Sigmoid colon (tissue), 7 donors: ENCODE data around the gene KLHL30. TPM values are rescaled to one million over a fixed set of nuclear protein-coding genes. Genes with fewer than 3 reads are reported as not detected.
"Not testable (repeated sequence)": the region's sequence is repeated elsewhere in the genome, so short reads cannot be mapped to it uniquely, and the experiment has no call there.

Experiments used
- DNase-seq: peaks from one replicate; pipeline ENCODE4 v3.0.0-alpha.2; 2019
- H3K27ac ChIP-seq, 4 donors: fragments of 200-600 bp; sonication (generic); one replicate each; pipeline ENCODE4 v1.5.1; 2016 to 2019; ENCODE audit warnings: mild to moderate bottlenecking in 1 of 4
- H3K27me3 ChIP-seq, 3 donors: fragments of 200-600 bp; sonication (generic); one replicate each; pipeline ENCODE4 v1.5.1; 2019; ENCODE audit warnings: mild to moderate bottlenecking in 1 of 3
- H3K36me3 ChIP-seq, 4 donors: fragments of 200-600 bp; sonication (generic); one replicate each; pipeline ENCODE4 v1.5.1; 2016 to 2019
- H3K4me1 ChIP-seq, 4 donors: fragments of 200-600 bp; sonication (generic); one replicate each; pipeline ENCODE4 v1.5.1; 2017 to 2019
- H3K4me3 ChIP-seq, 4 donors: fragments of 200-600 bp; sonication (generic); one replicate each; pipeline ENCODE4 v1.5.1; 2017 to 2019; ENCODE audit warnings: mild to moderate bottlenecking in 2 of 4, moderate library complexity in 1 of 4
- H3K9me3 ChIP-seq, 4 donors: fragments of 200-600 bp in 3 of 4; sonication (generic) in 3 of 4; one replicate each; pipeline versions ENCODE4 v1.5.1 to v1.6.1; 2013 to 2019
- EP300 ChIP-seq, 4 donors: sonication (generic); formaldehyde crosslinking; IDR thresholded peaks; one replicate each; pipeline ENCODE4 v1.6.1; 2017; ENCODE audit warnings: antibody characterized with exemption in 4 of 4
- POLR2A ChIP-seq, 2 donors: fragments of 450-650 bp; IDR thresholded peaks; one replicate each; pipeline ENCODE4 v1.6.1; 2016; ENCODE audit warnings: antibody characterized with exemption in 2 of 2, mild to moderate bottlenecking in 2 of 2, moderate library complexity in 2 of 2
- POLR2AphosphoS5 ChIP-seq, 4 donors: sonication (generic); formaldehyde crosslinking; IDR thresholded peaks; one replicate each; pipeline ENCODE4 v1.6.1; 2017; ENCODE audit warnings: antibody characterized with exemption in 4 of 4
- WGBS, 2 donors: extraction: QIAGEN DNeasy Blood & Tissue Kit; methylation state at CpG; one replicate each; pipeline ENCODE4 v1.1.7; 2013; 5-methylcytosine and 5-hydroxymethylcytosine counted together
- intact Hi-C: fragments of 100-400 bp; cut with DNase I; formaldehyde crosslinking; loops from one replicate; pipeline ENCODE4 v1.15.1; 2023
- polyA plus RNA-seq, 3 donors: library from polyadenylated mRNA; stranded (reverse); fragments of 200-250 nt; gene quantifications; one replicate each; pipeline ENCODE4 v1.2.3, GENCODE V29; 2013
- total RNA-seq, 4 donors: library from RNA; depleted of rRNA; stranded (reverse); fragments of >200 nt; gene quantifications; one replicate each; pipeline ENCODE4 v1.1.0, GENCODE V29; 2016
- TF ChIP-seq, protein P1 (sequence below), 4 experiments: fragments of 450-650 bp in 3 of 4; fragments of 200-600 bp in 1 of 4; IDR thresholded peaks; one replicate each; pipeline ENCODE4 v1.5.1; 2016 to 2019; ENCODE audit warnings: antibody characterized with exemption in 4 of 4, mild to moderate bottlenecking in 3 of 4, moderate library complexity in 2 of 4
- donor health status: healthy with polysubstance abuse.
- donor health status: Bipolar disorder and iron deficiency.
- donor health status: healthy.

KLHL30 gene
- total and polyA plus RNA-seq, 7 donors = 0.19 to 3.6 (median 0.71) TPM; not detected in 2

DNA sequence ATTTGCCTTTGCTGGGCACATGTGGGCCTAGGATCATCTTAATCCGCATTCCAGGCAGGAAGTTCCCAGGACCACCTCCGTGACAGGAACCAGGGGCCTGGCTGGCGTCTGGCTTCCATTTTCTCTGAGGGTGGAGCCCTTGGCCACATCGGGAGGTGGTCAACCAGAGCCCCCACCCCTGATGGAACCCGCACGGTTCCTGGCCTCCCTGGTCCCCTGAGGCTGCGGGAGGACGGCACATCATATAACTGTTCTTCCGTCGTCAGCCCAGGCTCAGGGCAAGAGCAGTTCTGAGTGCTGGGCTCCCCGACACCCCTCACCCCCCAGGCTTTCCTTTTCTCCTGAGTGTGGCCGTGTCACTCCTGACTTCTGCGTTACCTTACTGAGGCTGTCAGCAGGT lies 24.9 kb upstream of the KLHL30 start:
- no peak for DNase-seq
- intact Hi-C loops = no loop called here
- Histone ChIP-seq H3K4me1 (peaks cover 0 to 6% (median 0%) of the 10 kb centered on the region in 4 donors), H3K9me3 (no peaks in the 10 kb centered on the region), H3K27me3 (peaks cover 0 to 4% (median 4%) of the 10 kb centered on the region in 3 donors), H3K36me3 (no peaks in the 10 kb centered on the region), H3K4me3 (no peak overlapping the region), H3K27ac (no peak overlapping the region)
- no peak for TF ChIP-seq EP300 (IDR thresholded peaks at IDR 0.05)
- no peak for TF ChIP-seq POLR2AphosphoS5 (IDR thresholded peaks at IDR 0.05)
- no peak for TF ChIP-seq POLR2A (IDR thresholded peaks at IDR 0.05)
- TF ChIP-seq, protein P1, sequence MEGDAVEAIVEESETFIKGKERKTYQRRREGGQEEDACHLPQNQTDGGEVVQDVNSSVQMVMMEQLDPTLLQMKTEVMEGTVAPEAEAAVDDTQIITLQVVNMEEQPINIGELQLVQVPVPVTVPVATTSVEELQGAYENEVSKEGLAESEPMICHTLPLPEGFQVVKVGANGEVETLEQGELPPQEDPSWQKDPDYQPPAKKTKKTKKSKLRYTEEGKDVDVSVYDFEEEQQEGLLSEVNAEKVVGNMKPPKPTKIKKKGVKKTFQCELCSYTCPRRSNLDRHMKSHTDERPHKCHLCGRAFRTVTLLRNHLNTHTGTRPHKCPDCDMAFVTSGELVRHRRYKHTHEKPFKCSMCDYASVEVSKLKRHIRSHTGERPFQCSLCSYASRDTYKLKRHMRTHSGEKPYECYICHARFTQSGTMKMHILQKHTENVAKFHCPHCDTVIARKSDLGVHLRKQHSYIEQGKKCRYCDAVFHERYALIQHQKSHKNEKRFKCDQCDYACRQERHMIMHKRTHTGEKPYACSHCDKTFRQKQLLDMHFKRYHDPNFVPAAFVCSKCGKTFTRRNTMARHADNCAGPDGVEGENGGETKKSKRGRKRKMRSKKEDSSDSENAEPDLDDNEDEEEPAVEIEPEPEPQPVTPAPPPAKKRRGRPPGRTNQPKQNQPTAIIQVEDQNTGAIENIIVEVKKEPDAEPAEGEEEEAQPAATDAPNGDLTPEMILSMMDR (IDR thresholded peaks at IDR 0.05) = no peak
- WGBS, 2 donors = 94 to 96% methylated on average over 13 of the region's 13 CpGs

DNA sequence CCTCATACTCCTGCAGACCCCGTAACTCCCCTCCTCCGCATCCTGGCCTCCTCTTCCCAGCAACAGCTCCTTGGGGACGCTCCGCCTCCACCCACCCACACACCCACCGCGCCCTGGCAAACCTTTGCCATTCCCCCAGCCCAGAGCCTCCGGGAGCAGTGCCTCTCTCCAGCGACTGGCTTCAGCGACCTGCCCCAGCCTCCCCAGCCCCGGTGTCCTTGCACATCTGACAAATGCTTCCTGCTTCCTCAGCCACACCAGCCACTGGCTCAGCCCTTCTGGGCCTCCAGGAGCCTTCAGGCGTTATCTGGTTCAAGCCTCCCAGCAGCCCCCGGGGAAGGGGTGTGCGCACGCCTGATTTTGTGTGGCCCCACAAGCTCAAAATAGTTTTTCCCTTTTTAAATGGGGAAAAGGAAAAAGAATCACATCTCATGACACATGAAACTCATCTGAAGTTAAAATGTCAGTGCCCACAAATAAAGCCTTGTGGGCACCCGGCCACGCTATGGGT lies 24.1 kb upstream of the KLHL30 start:
- intact Hi-C loops = no loop called here
- no peaks in the 10 kb centered on the region for H3K4me1 ChIP-seq
- no peak overlapping the region for H3K4me3 ChIP-seq
- DNase-seq = no peak
- H3K27ac ChIP-seq = no peak overlapping the region
- H3K9me3 ChIP-seq = no peaks in the 10 kb centered on the region
- WGBS, 2 donors = 78 to 86% methylated on average over 16 of the region's 16 CpGs
- TF ChIP-seq, protein P1 (IDR thresholded peaks at IDR 0.05) = no peak
- TF ChIP-seq EP300 (IDR thresholded peaks at IDR 0.05) (no peak), POLR2A (IDR thresholded peaks at IDR 0.05) (no peak), POLR2AphosphoS5 (IDR thresholded peaks at IDR 0.05) (no peak)
- H3K27me3 ChIP-seq = peaks cover 0 to 4% (median 4%) of the 10 kb centered on the region in 3 donors
- no peaks in the 10 kb centered on the region for H3K36me3 ChIP-seq

- TF ChIP-seq EP300 (IDR thresholded peaks at IDR 0.05) (no peak), POLR2A (IDR thresholded peaks at IDR 0.05) (no peak), POLR2AphosphoS5 (IDR thresholded peaks at IDR 0.05) (no peak)
- TF ChIP-seq, protein P1 (IDR thresholded peaks at IDR 0.05) = no peak
- WGBS, 2 donors = 83 to 89% methylated on average over 32 of the region's 32 CpGs
- intact Hi-C loops = no loop called here
- H3K27me3 ChIP-seq = peaks cover 0 to 4% (median 4%) of the 10 kb centered on the region in 3 donors
- no peak for DNase-seq
- H3K27ac ChIP-seq = no peak overlapping the region
- no peaks in the 10 kb centered on the region for H3K9me3 ChIP-seq
- no peak overlapping the region for H3K4me3 ChIP-seq
- H3K4me1 ChIP-seq = no peaks in the 10 kb centered on the region
- H3K36me3 ChIP-seq = no peaks in the 10 kb centered on the region
These were observed 23.4 kb upstream of the KLHL30 start for GRCh38 chr2:238114851-238115660.

GRCh38 chr2:238115709-238116108 lies 22.8 kb upstream of the KLHL30 start:
- intact Hi-C loops, DNase-seq: not testable (repeated sequence)
- 92 to 93% methylated on average over 12 of the region's 12 CpGs for WGBS, 2 donors

DNA sequence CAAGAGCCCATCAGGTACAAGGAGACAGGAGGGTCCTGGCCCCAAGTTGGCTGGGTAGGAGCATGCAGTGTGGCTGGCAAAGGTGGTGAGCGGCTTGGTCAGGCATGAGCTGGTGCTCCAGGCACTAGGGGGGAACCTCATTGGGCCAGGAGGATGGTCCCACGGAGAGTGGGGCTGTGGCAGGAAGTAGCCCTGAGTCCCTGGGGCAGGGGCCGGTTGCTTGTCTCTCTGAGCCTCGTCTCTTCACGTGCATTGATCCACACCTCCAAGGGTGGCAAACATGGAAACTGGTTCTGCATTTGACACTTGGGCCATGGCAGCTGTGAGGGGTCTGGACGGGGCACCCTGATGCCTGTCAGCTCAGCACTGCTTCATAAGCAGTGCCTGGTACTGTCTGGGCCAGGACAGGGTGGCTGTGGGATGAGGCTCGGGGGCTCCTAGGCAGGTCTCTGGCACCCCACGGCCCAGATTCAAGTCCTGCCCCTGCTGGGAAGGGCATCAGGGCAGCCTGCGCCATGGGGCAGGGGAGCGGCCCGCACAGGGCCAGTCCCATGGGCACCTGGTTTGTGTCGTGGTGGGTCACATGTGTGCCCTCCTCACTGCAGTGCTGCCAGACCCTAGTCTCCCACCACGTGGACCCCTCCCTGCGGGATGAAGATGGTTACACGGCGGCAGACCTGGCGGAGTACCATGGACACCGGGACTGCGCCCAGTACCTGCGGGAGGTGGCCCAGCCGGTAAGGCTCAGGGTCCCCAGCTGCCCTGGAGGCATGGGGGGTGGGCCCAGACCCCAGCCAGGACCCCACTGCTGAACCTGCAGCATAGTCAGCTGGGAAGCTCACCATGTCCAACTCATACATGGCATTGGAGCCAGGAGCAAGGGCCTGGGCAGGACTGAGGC lies 21.9 kb upstream of the KLHL30 start:
- H3K4me3 ChIP-seq = no peak overlapping the region
- intact Hi-C loops = no loop called here
- no peak for DNase-seq
- peaks cover 0 to 4% (median 4%) of the 10 kb centered on the region in 3 donors for H3K27me3 ChIP-seq
- no peaks in the 10 kb centered on the region for H3K36me3 ChIP-seq
- H3K4me1 ChIP-seq = no peaks in the 10 kb centered on the region
- 91 to 93% methylated on average over 21 of the region's 21 CpGs for WGBS, 2 donors
- no peaks in the 10 kb centered on the region for H3K9me3 ChIP-seq
- TF ChIP-seq POLR2A (IDR thresholded peaks at IDR 0.05) (no peak), POLR2AphosphoS5 (IDR thresholded peaks at IDR 0.05) (no peak), EP300 (IDR thresholded peaks at IDR 0.05) (no peak)
- TF ChIP-seq, protein P1 (IDR thresholded peaks at IDR 0.05) = no peak
- H3K27ac ChIP-seq = no peak overlapping the region

More at GRCh38 chr2:238115709-238116108, 22.8 kb upstream of the KLHL30 start:
- not testable (repeated sequence) for H3K4me1 ChIP-seq, H3K36me3 ChIP-seq, H3K27ac ChIP-seq, H3K4me3 ChIP-seq, H3K27me3 ChIP-seq, H3K9me3 ChIP-seq
